ENCODE measurements around the gene ZNF616.
A peak's percentile ranks its signal among the peaks of the same experiment; 100 is the strongest.
"Not testable (repeated sequence)": the region's sequence is repeated elsewhere in the genome, so short reads cannot be mapped to it uniquely, and the experiment has no call there.

The ZNF616 gene

GRCh38 chr19:52102782-52103181 lies 37.0 kb downstream of the ZNF616 start:
- DNase-seq, result no peak

GRCh38 chr19:52101866-52102562 lies 37.7 kb downstream of the ZNF616 start:
- no peak for DNase-seq

GRCh38 chr19:52099497-52100138 lies 40.1 kb downstream of the ZNF616 start:
- DNase-seq, result no peak

GRCh38 chr19:52096416-52096815 lies 43.3 kb downstream of the ZNF616 start:
- not testable (repeated sequence) for DNase-seq

GRCh38 chr19:52095172-52096014 lies 44.3 kb downstream of the ZNF616 start, which contains the start of gene ZNF841:
ZNF841 (minus strand) TSS chr19:52095765; CDS start chr19:52084801, 10,964 bp downstream.
- peak; percentile 87 for DNase-seq

- DNase-seq, result no peak
Observed at GRCh38 chr19:52094526-52095130, 45.1 kb downstream of the ZNF616 start.

- no peak for DNase-seq
Observed at GRCh38 chr19:52086481-52086880, 53.3 kb downstream of the ZNF616 start.

- DNase-seq, result no peak
Observed at GRCh38 chr19:52070496-52070895, 69.2 kb downstream of the ZNF616 start.

- DNase-seq, result no peak
Observed at GRCh38 chr19:52069653-52070052, 70.1 kb downstream of the ZNF616 start.

GRCh38 chr19:52066258-52066863 lies 73.4 kb downstream of the ZNF616 start:
- no peak for DNase-seq

- no peak for DNase-seq
Observed at GRCh38 chr19:52065399-52065798, 74.3 kb downstream of the ZNF616 start.

Data from NCI-H774 (cell line).